ENCODE measurements around the gene ENKD1. TPM values are rescaled to one million over a fixed set of nuclear protein-coding genes. Genes with fewer than 3 reads are reported as not detected.
A peak's percentile ranks its signal among the peaks of the same experiment; 100 is the strongest.

Gene ENKD1
- total and polyA plus RNA-seq, 2 of the 13 experiments (the other 11 are each of a cell fraction or from before 2014, with no cell fraction given) = 10.8 to 20.8 TPM

GRCh38 chr16:67674851-67675578 lies 8.5 kb upstream of the ENKD1 start:
- H3K9me3 ChIP-seq (ENCODE audit: low read length) = no peaks in the 10 kb centered on the region
- intact Hi-C loops (cut with micrococcal nuclease; ENCODE audit: unreplicated experiment) = loop anchor here (5.0 kb wide), 1 partner anchor 252 kb away; no protein-coding TSS in a partner anchor
- no peak for FAIRE-seq
- DNase-seq (ENCODE audit: low spot score) = no peak
- H3K27ac ChIP-seq (ENCODE audit: extremely low read length, insufficient read depth, low read length) = no peak overlapping the region
- no peak overlapping the region for H3K4me3 ChIP-seq (replicated peaks in 1 of 3; ENCODE audit: insufficient read depth in 1 of 3, low read depth in 2 of 3, low read length in 3 of 3)
- H3K4me2 ChIP-seq (ENCODE audit: low read depth, low read length) = no peak overlapping the region
- ChIA-PET POLR2A (no interaction called here), CTCF (ENCODE audit: low intra/inter-chr PET ratio, low total read pairs) (interaction anchor here (2.0 kb wide), 1 partner anchor 154 kb away, joined by 5 read pairs; no protein-coding TSS in a partner anchor)
- 0 out of 2 replicates have a peak, but pooled peaks cover 5% of the 10 kb centered on the region for H3K4me1 ChIP-seq (ENCODE audit: insufficient read depth, low read length)
- H3K79me2 ChIP-seq (ENCODE audit: insufficient read depth, low read length) = no peaks in the 10 kb centered on the region
- H3K36me3 ChIP-seq (replicated peaks in 1 of 2; ENCODE audit: control insufficient read depth in 1 of 2, insufficient read depth in 2 of 2, low read length in 2 of 2) = peaks cover 0 to 4% of the 10 kb centered on the region in 2 experiments; a peak in 2 of 5 replicates
- ATAC-seq = no peak
- no TSS peak for BruUV-seq (replicated peaks)
- no peaks in the 10 kb centered on the region for H3K27me3 ChIP-seq (ENCODE audit: control insufficient read depth in 1 of 2, insufficient read depth in 2 of 2, low read length in 2 of 2)
- H2AFZ ChIP-seq (ENCODE audit: low read length) = no peak overlapping the region
- no peak for TF ChIP-seq DNMT1 (CRISPR knock-in tag; IDR thresholded peaks at IDR 0.05)
- peak; percentile 53 for TF ChIP-seq AGO2 (optimal IDR thresholded peaks at IDR 0.05; ENCODE audit: low read depth, low read length)
- no peak for TF ChIP-seq ZNF256 (CRISPR knock-in tag; conservative IDR thresholded peaks at IDR 0.05)
- TF ChIP-seq ZBTB42 (CRISPR knock-in tag; IDR thresholded peaks at IDR 0.05) = no peak
- in situ Hi-C loops (cut with HindIII; ENCODE audit: extremely low pct_ligation_motif_present, low pct_unique_long_range_greater_than_20kb) = no loop called here
- no peak overlapping the region for H3K9ac ChIP-seq (ENCODE audit: insufficient read depth, low read depth, low read length)
- 97% methylated on average over 20 of the region's 28 CpGs for WGBS (ENCODE audit: low lambda C conversion rate)
- H4K20me1 ChIP-seq (ENCODE audit: insufficient read depth, low read length) = no peaks in the 10 kb centered on the region

GRCh38 chr16:67673712-67674580 lies 7.4 kb upstream of the ENKD1 start:
- no peaks in the 10 kb centered on the region for H3K27me3 ChIP-seq (ENCODE audit: control insufficient read depth in 1 of 2, insufficient read depth in 2 of 2, low read length in 2 of 2)
- 84% methylated on average over 18 of the region's 21 CpGs for WGBS (ENCODE audit: low lambda C conversion rate)
- H2AFZ ChIP-seq (ENCODE audit: low read length) = no peak overlapping the region
- no peaks in the 10 kb centered on the region for H3K9me3 ChIP-seq (ENCODE audit: low read length)
- FAIRE-seq (no peak), ATAC-seq (no peak), DNase-seq (ENCODE audit: low spot score) (no peak)
- POLR2A ChIA-PET = interaction anchor here (1.3 kb wide), 1 partner anchor 45 kb away, joined by 4 read pairs; the partner anchor contains the start of gene GFOD2
- CTCF ChIA-PET (ENCODE audit: low intra/inter-chr PET ratio, low total read pairs) = interaction anchor here (0.7 to 2.0 kb wide), 4 partner anchors 143 to 254 kb away, joined by 3 to 17 read pairs (median 10); no protein-coding TSS in a partner anchor
- H3K4me3 ChIP-seq (replicated peaks in 1 of 3; ENCODE audit: insufficient read depth in 1 of 3, low read depth in 2 of 3, low read length in 3 of 3) = no peak overlapping the region
- H3K9ac ChIP-seq (ENCODE audit: insufficient read depth, low read depth, low read length) = no peak overlapping the region
- H3K27ac ChIP-seq (ENCODE audit: extremely low read length, insufficient read depth, low read length) = no peak overlapping the region
- intact Hi-C loops (cut with micrococcal nuclease; ENCODE audit: unreplicated experiment) (loop anchor here (2.0 to 5.0 kb wide), 2 partner anchors 133 to 253 kb away; partner anchors contain the start of genes RANBP10 and TSNAXIP1), in situ Hi-C loops (cut with HindIII; ENCODE audit: extremely low pct_ligation_motif_present, low pct_unique_long_range_greater_than_20kb) (no loop called here)
- H3K4me1 ChIP-seq (ENCODE audit: insufficient read depth, low read length) = peaks cover 11% of the 10 kb centered on the region
- no peaks in the 10 kb centered on the region for H3K79me2 ChIP-seq (ENCODE audit: insufficient read depth, low read length)
- H3K4me2 ChIP-seq (ENCODE audit: low read depth, low read length) = no peak overlapping the region
- H3K36me3 ChIP-seq (replicated peaks in 1 of 2; ENCODE audit: control insufficient read depth in 1 of 2, insufficient read depth in 2 of 2, low read length in 2 of 2) = peaks cover 0 to 2% of the 10 kb centered on the region in 2 experiments; a peak in 2 of 5 replicates
- BruUV-seq (replicated peaks) = no TSS peak
- H4K20me1 ChIP-seq (ENCODE audit: insufficient read depth, low read length) = no peaks in the 10 kb centered on the region
- TF ChIP-seq ZNF737 (CRISPR knock-in tag; IDR thresholded peaks at IDR 0.05; ENCODE audit: borderline replicate concordance) (no peak), AHDC1 (CRISPR knock-in tag; IDR thresholded peaks at IDR 0.05; ENCODE audit: borderline replicate concordance) (no peak), GPN1 (CRISPR knock-in tag; IDR thresholded peaks at IDR 0.05; ENCODE audit: borderline replicate concordance) (no peak), GZF1 (CRISPR knock-in tag; IDR thresholded peaks at IDR 0.05) (no peak), BHLHE40 (IDR thresholded peaks at IDR 0.05; ENCODE audit: low read length) (no peak), ZSCAN21 (CRISPR knock-in tag; IDR thresholded peaks at IDR 0.05; ENCODE audit: borderline replicate concordance) (no peak)

All from HepG2 (cell line).